UCSD-AML1 (cell line): ENCODE data around the gene UBXN6.

Source experiments
- DNase-seq: peaks from one replicate; lab custom pipeline; 2025; ENCODE audit not compliant: unreplicated experiment; lab: John Stamatoyannopoulos, UW

Gene UBXN6

GRCh38 chr19:4493929-4494690 is 36.5 kb upstream of the UBXN6 start:
- no peak for DNase-seq

- no peak for DNase-seq
These were observed 35.7 kb upstream of the UBXN6 start for GRCh38 chr19:4493104-4493928.

GRCh38 chr19:4492337-4493103 is 34.9 kb upstream of the UBXN6 start:
- DNase-seq = no peak

- DNase-seq = no peak
These were observed 33.9 kb upstream of the UBXN6 start for GRCh38 chr19:4491446-4491845.

- DNase-seq = no peak
These were observed 30.9 kb upstream of the UBXN6 start for GRCh38 chr19:4488496-4488895.

- no peak for DNase-seq
These were observed 30.0 kb upstream of the UBXN6 start for GRCh38 chr19:4487572-4487971.

- no peak for DNase-seq
These were observed 25.8 kb upstream of the UBXN6 start for GRCh38 chr19:4483385-4483784.

- no peak for DNase-seq
These were observed 25.2 kb upstream of the UBXN6 start for GRCh38 chr19:4482721-4483364.

GRCh38 chr19:4477034-4477801 is 19.6 kb upstream of the UBXN6 start:
- DNase-seq = no peak

- no peak for DNase-seq
These were observed 17.0 kb upstream of the UBXN6 start for GRCh38 chr19:4474514-4475022.

- no peak for DNase-seq
These were observed 16.3 kb upstream of the UBXN6 start for GRCh38 chr19:4473763-4474513.

GRCh38 chr19:4473011-4473762 is 15.6 kb upstream of the UBXN6 start:
- no peak for DNase-seq

GRCh38 chr19:4472174-4472974 is 14.8 kb upstream of the UBXN6 start, which contains the start of gene HDGFL2:
Gene HDGFL2 (plus strand): TSS chr19:4472297. CDS start chr19:4472351, 54 bp downstream.
- DNase-seq = no peak

GRCh38 chr19:4471403-4472173 is 14.0 kb upstream of the UBXN6 start:
- peak; percentile 97 for DNase-seq

GRCh38 chr19:4467835-4468234 is 10.2 kb upstream of the UBXN6 start:
- no peak for DNase-seq

GRCh38 chr19:4464815-4465581 is 7.4 kb upstream of the UBXN6 start:
- no peak for DNase-seq
